ENCODE results near the gene CRBN.

The CRBN gene

DNA sequence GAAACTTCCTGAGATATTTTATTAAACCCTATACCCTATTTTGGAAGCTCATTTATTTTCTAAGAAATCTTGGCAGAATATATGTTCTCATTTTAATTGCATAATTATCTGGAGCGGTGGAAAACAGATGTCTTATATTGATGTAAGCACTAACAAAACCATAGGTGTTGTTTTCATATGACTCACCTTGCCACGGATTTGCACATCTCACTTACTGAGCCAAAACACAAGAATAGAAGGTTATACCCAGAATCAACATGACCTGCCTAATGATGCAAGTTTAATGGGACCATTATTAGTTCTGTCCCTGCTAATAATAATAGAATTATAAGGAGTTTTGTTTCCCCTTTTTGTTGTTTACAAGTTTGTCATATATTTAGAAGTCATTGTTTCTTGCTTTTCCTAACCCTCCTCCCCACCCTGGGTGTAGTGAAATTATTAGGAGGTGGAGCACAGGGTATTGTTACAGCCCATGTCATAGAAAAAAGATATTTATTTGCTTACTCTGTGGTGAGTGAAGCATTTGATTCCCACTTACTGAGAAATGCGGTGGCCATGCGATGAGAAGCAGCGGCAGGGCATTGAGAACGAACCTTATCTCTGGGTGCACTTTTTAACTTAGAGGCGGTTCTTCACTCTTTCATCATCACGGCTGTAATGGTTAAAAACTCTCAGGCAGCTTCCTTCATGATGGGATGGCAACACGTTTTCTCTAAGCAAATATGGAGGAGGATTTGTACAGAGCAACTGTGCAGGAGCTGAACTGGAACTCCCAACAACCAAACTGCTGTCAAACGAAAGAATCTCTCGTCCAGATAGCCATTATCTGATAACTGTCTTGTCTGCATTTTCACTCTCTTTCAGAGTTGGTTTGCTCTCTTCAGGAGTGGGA lies 69.8 kb downstream of the CRBN start:
- DNase-seq: no peak

DNA sequence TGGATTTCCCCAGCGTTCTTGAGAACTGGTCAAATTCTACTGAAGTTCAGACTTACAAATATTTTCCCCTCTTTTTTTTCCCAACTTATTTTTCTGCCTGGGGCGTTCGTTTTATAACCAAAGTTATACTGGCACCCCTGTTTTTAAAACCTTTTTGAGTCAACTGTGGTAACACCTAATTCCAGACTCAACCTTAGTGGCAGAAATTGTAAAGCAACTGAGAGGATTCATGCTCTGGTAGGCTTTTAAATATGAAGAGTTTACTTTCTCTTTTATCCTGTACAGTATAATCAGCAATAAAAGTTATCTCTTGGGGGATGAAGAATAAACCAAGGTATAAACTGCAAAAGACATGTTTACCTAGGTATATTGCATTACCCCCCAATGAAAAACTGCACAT lies 71.6 kb downstream of the CRBN start:
- DNase-seq: no peak

DNA sequence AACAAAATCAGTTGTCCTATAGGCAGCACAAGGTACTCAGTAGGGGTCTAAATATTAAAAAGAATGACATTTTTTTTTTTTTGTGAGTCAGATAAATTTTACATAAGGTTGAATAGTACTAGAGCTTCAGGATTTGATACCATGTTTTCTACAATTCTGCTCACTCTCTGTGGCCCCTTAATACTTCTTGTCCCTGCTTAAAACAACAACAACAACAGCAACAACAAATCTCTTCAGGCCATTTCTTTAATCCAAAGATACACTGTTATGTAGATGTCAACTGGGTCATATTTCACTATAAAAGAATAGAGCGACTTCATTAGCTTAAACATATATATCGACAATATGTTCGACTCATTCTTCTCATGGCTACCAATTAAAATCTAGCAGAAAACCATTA lies 72.3 kb downstream of the CRBN start:
- no peak for DNase-seq

DNA sequence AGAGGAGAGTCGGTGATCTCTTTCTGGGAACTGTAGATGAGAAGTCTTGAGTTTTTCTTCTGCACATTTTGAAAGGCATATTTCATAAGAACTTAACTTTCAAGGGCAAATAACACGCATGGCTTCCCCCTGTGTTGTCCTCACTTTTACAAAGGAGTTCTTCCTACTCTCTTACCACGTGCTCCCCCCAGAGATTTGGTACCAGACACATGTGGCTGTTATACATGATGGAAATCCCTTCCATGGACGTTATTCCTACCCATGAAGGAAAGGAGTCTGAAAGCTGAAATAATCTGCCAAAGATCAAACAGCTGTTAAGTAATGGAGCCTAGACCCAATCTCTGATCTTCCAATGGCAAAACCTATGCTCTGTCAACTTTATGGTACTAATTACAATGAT lies 73.7 kb downstream of the CRBN start:
- no peak for DNase-seq

DNA sequence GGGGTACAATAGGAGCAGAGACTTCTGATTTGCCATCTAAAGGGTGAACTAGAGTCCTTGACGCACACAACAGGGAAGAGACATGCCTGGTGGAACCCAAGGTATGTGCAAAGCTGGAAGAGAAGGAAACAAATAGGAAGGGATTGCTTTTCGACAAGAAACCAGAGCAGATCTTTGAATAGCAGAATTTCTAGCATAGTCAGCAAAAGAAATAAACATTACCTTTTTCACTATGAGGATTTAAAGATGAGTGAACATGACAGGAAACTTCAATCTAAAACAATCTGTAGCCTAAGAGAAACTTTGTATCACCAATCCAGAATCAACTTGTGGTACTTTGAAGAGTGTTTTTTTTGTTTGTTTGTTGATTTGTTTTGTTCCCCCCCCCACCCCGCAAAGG lies 74.2 kb downstream of the CRBN start:
- no peak for DNase-seq

DNA sequence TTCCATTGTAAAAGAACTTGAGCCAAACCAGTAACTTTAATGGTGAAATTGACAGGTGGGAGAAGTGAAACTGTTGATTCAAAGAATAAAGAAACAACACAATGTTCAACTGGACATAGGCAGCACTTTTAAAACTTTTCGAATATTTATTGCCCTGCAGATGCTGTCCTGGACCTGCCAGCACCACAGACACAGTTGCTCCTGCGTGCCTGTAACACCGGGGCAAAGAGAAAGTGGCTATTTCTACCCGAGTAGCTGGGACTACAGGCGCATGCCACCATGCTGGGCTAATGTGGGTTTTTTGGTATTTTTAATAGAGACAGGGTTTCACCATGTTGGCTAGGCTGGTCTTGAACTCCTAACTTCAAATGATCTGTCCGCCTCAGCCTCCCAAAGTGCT lies 76.7 kb downstream of the CRBN start:
- DNase-seq: no peak

DNA sequence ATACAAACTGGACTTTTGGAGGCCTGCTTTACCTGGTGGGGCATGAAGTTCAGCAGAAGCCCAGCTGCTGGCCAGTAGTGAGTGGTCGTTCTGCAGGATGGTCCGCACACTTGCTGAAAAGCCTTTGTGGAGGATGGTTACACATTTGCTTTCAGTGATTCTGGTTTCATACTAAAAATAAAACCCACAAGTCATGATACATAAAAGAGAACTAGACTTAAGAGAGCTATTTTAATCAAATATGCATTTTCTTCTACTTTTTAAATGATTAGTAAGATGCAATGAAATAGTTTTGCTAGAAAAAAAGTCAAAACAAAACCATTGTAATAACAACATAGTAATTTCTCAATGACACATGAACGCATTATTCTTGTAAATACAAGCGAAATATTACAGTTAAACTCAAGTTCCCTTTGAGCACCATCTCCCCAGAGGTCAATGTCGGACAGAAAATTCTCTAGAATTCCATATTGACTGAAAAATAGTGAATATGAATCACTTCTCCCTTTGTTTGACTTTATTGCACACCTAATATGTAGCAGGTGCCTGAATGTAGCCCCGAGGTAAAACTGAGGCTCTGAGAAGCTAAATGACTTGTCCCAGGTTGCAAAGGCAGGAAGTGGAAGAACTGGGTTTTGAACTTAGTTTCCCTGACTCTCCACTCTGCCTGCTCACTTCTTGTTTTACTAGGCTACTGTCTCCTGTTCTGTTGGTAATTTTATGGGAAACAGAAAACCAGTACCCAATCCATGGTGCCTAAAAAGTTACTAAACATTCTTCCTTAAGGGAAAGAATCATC lies 77.6 kb downstream of the CRBN start:
- DNase-seq: no peak
